H1 (cell line): ENCODE measurements around the gene CCDC159. TPM values are rescaled to one million over a fixed set of nuclear protein-coding genes. Genes with fewer than 3 reads are reported as not detected.

Experiments
- CTCF ChIA-PET: fragments of 300-600 bp; sonication (Branson Sonifier 250); formaldehyde crosslinking; loops from one replicate; lab custom pipeline; 2021; ENCODE audit not compliant: partially characterized antibody; lab: Charles Lee
- POLR2A ChIA-PET: fragments of 300-600 bp; sonication (Branson Sonifier 250); formaldehyde crosslinking; loops from one replicate; lab custom pipeline; 2021; ENCODE audit warnings: inconsistent platforms; ENCODE audit not compliant: partially characterized antibody; lab: Charles Lee
- DNase-seq, 2 experiments: peaks; one replicate each; pipeline versions ENCODE4 v3.0.0 to v3.0.0-alpha.2; 2010 to 2022; ENCODE audit warnings: low spot score in 2 of 2, low read depth in 1 of 2, mixed read lengths in 1 of 2
- FAIRE-seq: peaks from 2 replicates; lab custom pipeline; 2011; peaks lifted over from hg19 to GRCh38; lab: Jason Lieb, UNC
- H2AFZ ChIP-seq: 2 replicates; pipeline ENCODE4 v1.8.1; 2012; ENCODE audit warnings: low read length, inconsistent platforms
- H2AK5ac ChIP-seq: 2 replicates; pipeline ENCODE4 v1.6.1; 2013; ENCODE audit warnings: low read depth, low read length
- H2BK120ac ChIP-seq: replicated peaks from 2 replicates; pipeline ENCODE3; 2013; ENCODE audit warnings: low read depth, low read length, inconsistent platforms
- H2BK12ac ChIP-seq: 2 replicates; pipeline ENCODE4 v1.6.1; 2013; ENCODE audit warnings: low read depth, low read length
- H2BK15ac ChIP-seq: 2 replicates; pipeline ENCODE4 v1.6.1; 2013; ENCODE audit warnings: low read length
- H2BK20ac ChIP-seq: 2 replicates; pipeline ENCODE4 v1.6.1; 2013; ENCODE audit warnings: low read length
- H2BK5ac ChIP-seq: 2 replicates; pipeline ENCODE4 v1.6.1; 2013; ENCODE audit warnings: low read depth, low read length
- H3K14ac ChIP-seq: 2 replicates; pipeline ENCODE4 v1.6.1; 2013; ENCODE audit warnings: inconsistent platforms; ENCODE audit not compliant: insufficient read length
- H3K18ac ChIP-seq: 2 replicates; pipeline ENCODE4 v1.6.1; 2013; ENCODE audit warnings: low read length; ENCODE audit errors: extremely low read depth
- H3K23ac ChIP-seq: 2 replicates; pipeline ENCODE4 v1.6.1; 2013; ENCODE audit warnings: inconsistent platforms; ENCODE audit not compliant: insufficient read length
- H3K23me2 ChIP-seq: 2 replicates; pipeline ENCODE4 v1.6.1; 2013; ENCODE audit warnings: low read depth, low read length
- H3K27ac ChIP-seq: 2 replicates; pipeline ENCODE4 v1.6.1; 2011; ENCODE audit warnings: low read depth, low read length, inconsistent platforms
- H3K27me3 ChIP-seq, 4 experiments: replicated peaks in 1 of 4; 1 replicate in 1 of 4; 2 replicates in 3 of 4; pipeline versions ENCODE4 v1.6.1 to v1.8.1; 2011 to 2013; ENCODE audit warnings: low read length in 3 of 4, mild to moderate bottlenecking in 3 of 4, inconsistent platforms in 2 of 4, mixed read lengths in 2 of 4, moderate library complexity in 1 of 4; ENCODE audit not compliant: control insufficient read depth in 3 of 4, insufficient read depth in 3 of 4; ENCODE audit errors: extremely low read depth in 1 of 4
- H3K36me3 ChIP-seq, 4 experiments: 2 replicates each; pipeline versions ENCODE4 v1.6.1 to v1.8.1; 2011 to 2013; ENCODE audit warnings: mild to moderate bottlenecking in 4 of 4, low read length in 3 of 4, moderate library complexity in 2 of 4, control low read depth in 1 of 4, inconsistent platforms in 1 of 4; ENCODE audit not compliant: insufficient read depth in 4 of 4, control insufficient read depth in 2 of 4
- H3K4ac ChIP-seq: replicated peaks from 2 replicates; pipeline ENCODE3; 2013; ENCODE audit warnings: low read length, low read depth, mixed read lengths, inconsistent platforms; ENCODE audit not compliant: insufficient read length
- H3K4me1 ChIP-seq, 4 experiments: replicated peaks in 1 of 4; 1 replicate in 1 of 4; 2 replicates in 3 of 4; pipeline versions ENCODE4 v1.6.1 to v1.8.1; 2011 to 2013; ENCODE audit warnings: low read length in 3 of 4, inconsistent platforms in 2 of 4, mixed read lengths in 1 of 4; ENCODE audit not compliant: insufficient read depth in 4 of 4, control insufficient read depth in 3 of 4
- H3K4me2 ChIP-seq, 2 experiments: 2 replicates each; pipeline versions ENCODE4 v1.6.1 to v1.8.1; 2011 to 2013; ENCODE audit warnings: low read depth in 2 of 2, low read length in 2 of 2, control low read depth in 1 of 2, inconsistent platforms in 1 of 2, mild to moderate bottlenecking in 1 of 2; ENCODE audit not compliant: insufficient read depth in 1 of 2
- H3K4me3 ChIP-seq, 4 experiments: fragments of 200-600, 300-600 bp in 1 of 4; sonication (generic), shearing (Covaris generic), sonication (Bioruptor Twin) in 1 of 4; 2 replicates each; pipeline versions ENCODE4 v1.5.1 to v1.8.1; 2011 to 2016; ENCODE audit warnings: low read length in 4 of 4, low read depth in 3 of 4, control low read depth in 2 of 4, inconsistent platforms in 2 of 4, mild to moderate bottlenecking in 2 of 4, mixed read lengths in 1 of 4, moderate library complexity in 1 of 4; ENCODE audit not compliant: insufficient read depth in 2 of 4; ENCODE audit errors: extremely low read depth in 1 of 4
- H3K56ac ChIP-seq: replicated peaks from 2 replicates; pipeline ENCODE3; 2013; ENCODE audit warnings: low read depth, mild to moderate bottlenecking, mixed read lengths, low read length, inconsistent platforms; ENCODE audit not compliant: insufficient read length
- H3K79me1 ChIP-seq: 2 replicates; pipeline ENCODE4 v1.6.1; 2013; ENCODE audit warnings: low read depth, low read length, control low read depth
- H3K79me2 ChIP-seq, 2 experiments: 2 replicates each; pipeline versions ENCODE4 v1.6.1 to v1.8.1; 2012 to 2013; ENCODE audit warnings: low read length in 2 of 2, mild to moderate bottlenecking in 2 of 2, inconsistent platforms in 1 of 2; ENCODE audit not compliant: insufficient read depth in 2 of 2, control insufficient read depth in 1 of 2
- H3K9ac ChIP-seq, 4 experiments: replicated peaks in 1 of 4; 1 replicate in 1 of 4; 2 replicates in 3 of 4; pipeline versions ENCODE4 v1.6.1 to v1.8.1; 2011 to 2013; ENCODE audit warnings: low read depth in 3 of 4, low read length in 3 of 4, control low read depth in 2 of 4, mild to moderate bottlenecking in 2 of 4, moderate library complexity in 2 of 4, inconsistent platforms in 1 of 4; ENCODE audit errors: extremely low read depth in 1 of 4
- H3K9me3 ChIP-seq, 2 experiments: 2 replicates each; pipeline versions ENCODE4 v1.6.1 to v1.8.1; 2012 to 2013; ENCODE audit warnings: mild to moderate bottlenecking in 2 of 2, moderate library complexity in 2 of 2, control low read depth in 1 of 2, inconsistent platforms in 1 of 2, low read depth in 1 of 2, low read length in 1 of 2, mixed read lengths in 1 of 2; ENCODE audit not compliant: insufficient read depth in 2 of 2
- H4K20me1 ChIP-seq, 2 experiments: replicated peaks in 1 of 2; 2 replicates each; pipeline versions ENCODE3 to v1.8.1; 2011 to 2013; ENCODE audit warnings: inconsistent platforms in 2 of 2, low read length in 2 of 2, mild to moderate bottlenecking in 1 of 2; ENCODE audit not compliant: insufficient read depth in 2 of 2, control insufficient read depth in 1 of 2
- H4K5ac ChIP-seq: 2 replicates; pipeline ENCODE4 v1.6.1; 2013; ENCODE audit warnings: low read length, low read depth, mixed read lengths, inconsistent platforms; ENCODE audit not compliant: insufficient read length
- H4K8ac ChIP-seq: 2 replicates; pipeline ENCODE4 v1.8.0; 2013; ENCODE audit warnings: mild to moderate bottlenecking, moderate library complexity, low read length, inconsistent platforms; ENCODE audit not compliant: insufficient read depth; ENCODE audit errors: extremely low read depth
- H4K91ac ChIP-seq: replicated peaks from 2 replicates; pipeline ENCODE3; 2013; ENCODE audit warnings: low read length, mixed read lengths, inconsistent platforms; ENCODE audit not compliant: insufficient read length
- ASH2L ChIP-seq: fragments of 200-600, 300-600 bp; sonication (generic); IDR thresholded peaks from one replicate; pipeline ENCODE4 v1.7.1; 2017; ENCODE audit warnings: low read length
- CTBP2 ChIP-seq: IDR thresholded peaks from 2 replicates; pipeline ENCODE4 v1.7.0; 2011; ENCODE audit warnings: borderline replicate concordance, mild to moderate bottlenecking, moderate library complexity, mixed read lengths, low read length; ENCODE audit not compliant: insufficient read depth, insufficient read length
- EZH2 ChIP-seq: fragments of 200-600 bp; sonication (generic); IDR thresholded peaks from 2 replicates; pipeline ENCODE4 v1.7.1; 2012; ENCODE audit warnings: low read depth, mild to moderate bottlenecking, moderate library complexity, low read length, inconsistent platforms; ENCODE audit not compliant: severe bottlenecking
- GABPA ChIP-seq: IDR thresholded peaks from 2 replicates; pipeline ENCODE4 v1.6.1; 2011; ENCODE audit warnings: mild to moderate bottlenecking, low read length, moderate library complexity, borderline replicate concordance; ENCODE audit not compliant: insufficient read depth
- JUN ChIP-seq: IDR thresholded peaks from 2 replicates; pipeline ENCODE4 v1.6.1; 2011; ENCODE audit warnings: low read depth, mild to moderate bottlenecking, improper control_type of control experiment, low read length
- KDM5A ChIP-seq: fragments of 200-600 bp; IDR thresholded peaks from 2 replicates; pipeline ENCODE4 v1.7.1; 2012; ENCODE audit warnings: mild to moderate bottlenecking, low read length, inconsistent platforms, mixed read lengths
- PHF8 ChIP-seq: fragments of 200-600 bp; sonication (generic); conservative IDR thresholded peaks from 2 replicates; pipeline ENCODE4 v1.7.1; 2012; ENCODE audit warnings: low read depth, mild to moderate bottlenecking, inconsistent platforms, low read length, moderate library complexity
- RFX5 ChIP-seq: IDR thresholded peaks from 2 replicates; pipeline ENCODE4 v1.6.1; 2011; ENCODE audit warnings: low read depth, low read length, improper control_type of control experiment, borderline replicate concordance
- SIRT6 ChIP-seq: IDR thresholded peaks from one replicate; pipeline ENCODE4 v1.7.1; 2012; ENCODE audit warnings: low read length, inconsistent platforms
- SRF ChIP-seq: IDR thresholded peaks from 2 replicates; pipeline ENCODE4 v1.6.1; 2011; ENCODE audit warnings: mild to moderate bottlenecking, low read depth, low read length, moderate library complexity
- TBP ChIP-seq: IDR thresholded peaks from 2 replicates; pipeline ENCODE4 v1.6.1; 2011; ENCODE audit warnings: low read depth, low read length, improper control_type of control experiment
- WGBS, 2 experiments: shearing (Covaris generic) in 1 of 2; methylation state at CpG; one replicate each; pipeline versions ENCODE4 v1.1.6 to v1.1.7; 2013 to 2015; ENCODE audit warnings: low lambda C conversion rate in 2 of 2, mixed read lengths in 2 of 2, inconsistent platforms in 1 of 2, low coverage in 1 of 2, missing lambda C conversion rate in 1 of 2; ENCODE audit not compliant: insufficient replicate concordance in 2 of 2, insufficient coverage in 1 of 2, insufficient read length in 1 of 2; ENCODE audit errors: extremely low coverage in 1 of 2, missing lambda C conversion rate in 1 of 2; 5-methylcytosine and 5-hydroxymethylcytosine counted together
- polyA plus RNA-seq, 7 experiments: library from polyadenylated mRNA; depleted of rRNA in 3 of 7; stranded (reverse) in 5 of 7; unstranded in 2 of 7; fragments of >200 nt in 5 of 7; fragments of 200-250 nt in 2 of 7; gene quantifications; 1 replicate in 5 of 7; 2 replicates in 1 of 7; 4 replicates in 1 of 7; pipeline versions ENCODE4 v1.2.1 to v1.2.3, GENCODE V29; 2011 to 2013; ENCODE audit warnings: missing spikeins in 2 of 7, mixed read lengths in 2 of 7
- total RNA-seq: library from RNA; stranded (reverse); fragmentation: NEBNext Ultra II Directional; extraction: Animal tissue kit (Norgen Biotek cat#: 25700); gene quantifications from 2 replicates; pipeline ENCODE4 v1.2.1, GENCODE V29; 2021

CCDC159 gene
- total and polyA plus RNA-seq, 2 of the 8 experiments (the other 6 are each of a cell fraction or from before 2014, with no cell fraction given) = 4.0 to 5.4 TPM

GRCh38 chr19:11374433-11375142, 28.3 kb downstream of the CCDC159 start, which contains the start of gene SWSAP1:
SWSAP1 (plus strand) TSS chr19:11374666; CDS start chr19:11374681, 15 bp downstream.
- peak within 1 kb of the TSS; percentile 87 for H3K56ac ChIP-seq
- H4K91ac ChIP-seq = peak within 1 kb of the TSS; percentile 47
- H3K9me3 ChIP-seq = no peaks in the 10 kb centered on the region
- peak within 1 kb of the TSS; percentile 74 to 79 for H3K4me2 ChIP-seq
- H3K36me3 ChIP-seq = no peaks in the 10 kb centered on the region
- no peak within 1 kb of the TSS for H2BK20ac ChIP-seq
- H3K4me3 ChIP-seq = peak within 1 kb of the TSS; percentile 67 to 90 (median 71)
- no peak within 1 kb of the TSS; the same call in 1 of the 2 replicates for H2BK12ac ChIP-seq
- peaks cover 0 to 10% (median 8%) of the 10 kb centered on the region in 4 experiments; a peak in 6 of 7 replicates for H3K4me1 ChIP-seq
- H2AFZ ChIP-seq = no peak within 1 kb of the TSS; the same call in 1 of the 2 replicates
- 2% methylated on average over 44 of the region's 44 CpGs; no CpG with 5 or more reads in 1 of the 2 experiments for WGBS, 2 experiments
- H4K20me1 ChIP-seq = peaks cover 0 to 2% of the 10 kb centered on the region in 2 experiments
- peak within 1 kb of the TSS; percentile 45 for H2AK5ac ChIP-seq
- ChIA-PET POLR2A (interaction anchor here (0.6 to 5.2 kb wide), 30 partner anchors 9 to 1575 kb away, joined by 3 to 34 read pairs (median 4); partner anchors contain the start of genes CCDC159, ELAVL3, EPOR and ODAD3), CTCF (interaction anchor here (0.6 to 16.8 kb wide), 11 partner anchors 8 to 1512 kb away, joined by 3 to 197 read pairs (median 10); partner anchors contain the start of genes EPOR, ODAD3, PRKCSH and RGL3)
- no peaks in the 10 kb centered on the region for H3K27me3 ChIP-seq
- no peaks in the 10 kb centered on the region; the same call in 1 of the 2 replicates for H3K79me1 ChIP-seq
- H3K79me2 ChIP-seq = no peaks in the 10 kb centered on the region
- peak within 1 kb of the TSS; percentile 81; the same call in 1 of the 2 replicates for H2BK15ac ChIP-seq
- peak; percentile 75 for FAIRE-seq
- peak within 1 kb of the TSS; percentile 98; the same call in 1 of the 2 replicates for H4K8ac ChIP-seq
- peak within 1 kb of the TSS; percentile 97 for H3K18ac ChIP-seq
- peak within 1 kb of the TSS; percentile 91 for H3K27ac ChIP-seq
- peaks cover 7% of the 10 kb centered on the region for H3K23me2 ChIP-seq
- no peak within 1 kb of the TSS for H3K14ac ChIP-seq
- peak within 1 kb of the TSS; percentile 96 for H4K5ac ChIP-seq
- H2BK5ac ChIP-seq = peak within 1 kb of the TSS; percentile 95
- peak; percentile 97 to 98 for DNase-seq
- no peak within 1 kb of the TSS for H3K23ac ChIP-seq
- no peak within 1 kb of the TSS for H2BK120ac ChIP-seq
- peak within 1 kb of the TSS; percentile 14 to 95 (median 90) for H3K9ac ChIP-seq
- no peak within 1 kb of the TSS for H3K4ac ChIP-seq
- TF ChIP-seq ASH2L (peak; percentile 24), SRF (no peak), EZH2 (no peak), CTBP2 (no peak), PHF8 (peak; percentile 100), GABPA (no peak), SIRT6 (no peak), RFX5 (no peak), KDM5A (no peak), JUN (no peak), TBP (peak; percentile 48; the same call in 1 of the 2 replicates)
